ENCODE measurements around the gene ERI2.

The ERI2 gene

DNA sequence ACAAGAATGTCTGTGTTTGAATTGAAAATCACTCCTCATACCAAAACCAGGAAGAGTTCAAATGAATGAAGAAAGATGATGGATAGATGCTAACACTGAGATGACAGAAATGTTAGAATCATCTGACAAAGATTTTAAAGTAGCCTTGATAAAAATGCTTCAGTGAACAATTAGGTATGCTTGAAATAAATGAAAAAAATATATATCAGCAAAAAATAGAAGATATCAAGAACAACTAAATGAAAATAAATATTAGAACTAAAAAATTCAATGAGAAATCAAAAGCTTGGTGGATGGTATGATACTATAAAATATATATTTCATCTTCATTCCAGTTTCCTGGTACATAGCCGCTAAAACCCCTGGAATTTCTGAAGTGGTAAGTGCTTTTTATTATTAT is 51.0 kb downstream of the ERI2 start:
- TF ChIP-seq, protein P1, sequence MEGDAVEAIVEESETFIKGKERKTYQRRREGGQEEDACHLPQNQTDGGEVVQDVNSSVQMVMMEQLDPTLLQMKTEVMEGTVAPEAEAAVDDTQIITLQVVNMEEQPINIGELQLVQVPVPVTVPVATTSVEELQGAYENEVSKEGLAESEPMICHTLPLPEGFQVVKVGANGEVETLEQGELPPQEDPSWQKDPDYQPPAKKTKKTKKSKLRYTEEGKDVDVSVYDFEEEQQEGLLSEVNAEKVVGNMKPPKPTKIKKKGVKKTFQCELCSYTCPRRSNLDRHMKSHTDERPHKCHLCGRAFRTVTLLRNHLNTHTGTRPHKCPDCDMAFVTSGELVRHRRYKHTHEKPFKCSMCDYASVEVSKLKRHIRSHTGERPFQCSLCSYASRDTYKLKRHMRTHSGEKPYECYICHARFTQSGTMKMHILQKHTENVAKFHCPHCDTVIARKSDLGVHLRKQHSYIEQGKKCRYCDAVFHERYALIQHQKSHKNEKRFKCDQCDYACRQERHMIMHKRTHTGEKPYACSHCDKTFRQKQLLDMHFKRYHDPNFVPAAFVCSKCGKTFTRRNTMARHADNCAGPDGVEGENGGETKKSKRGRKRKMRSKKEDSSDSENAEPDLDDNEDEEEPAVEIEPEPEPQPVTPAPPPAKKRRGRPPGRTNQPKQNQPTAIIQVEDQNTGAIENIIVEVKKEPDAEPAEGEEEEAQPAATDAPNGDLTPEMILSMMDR (IDR thresholded peaks at IDR 0.05; ENCODE audit: control extremely low read depth, extremely low read depth, low read depth, missing control alignments) = no peak
- ChIA-PET POLR2A (no interaction called here), CTCF (interaction anchor here (1.4 kb wide), 1 partner anchor 177 kb away, joined by 3 read pairs; no protein-coding TSS in a partner anchor)
- DNase-seq (ENCODE audit: extremely low spot score) = no peak

DNA sequence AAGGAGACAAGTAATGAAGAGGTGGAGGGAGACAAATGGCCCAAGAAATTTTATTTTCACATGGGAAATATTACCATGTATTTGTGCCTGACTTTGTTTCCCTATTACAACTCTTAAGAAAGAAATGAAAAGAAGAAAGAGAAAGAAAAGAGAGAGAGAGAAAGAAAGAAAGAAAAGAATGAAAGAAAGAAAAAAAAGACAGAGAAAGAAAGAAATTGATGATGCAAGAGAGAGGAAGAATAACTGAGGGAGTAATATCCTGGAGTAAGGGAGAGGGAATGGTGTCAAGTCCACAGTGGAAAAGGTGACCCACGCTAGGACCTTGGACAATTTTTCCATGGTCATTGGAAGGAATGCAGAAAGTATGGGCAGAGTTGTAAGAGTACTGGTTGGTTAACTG is 52.5 kb downstream of the ERI2 start:
- POLR2A ChIA-PET = no interaction called here
- TF ChIP-seq, protein P1 (IDR thresholded peaks at IDR 0.05; ENCODE audit: control extremely low read depth, extremely low read depth, low read depth, missing control alignments) = no peak
- DNase-seq (ENCODE audit: extremely low spot score) = no peak
- CTCF ChIA-PET = interaction anchor here (1.4 kb wide), 1 partner anchor 179 kb away, joined by 3 read pairs; no protein-coding TSS in a partner anchor

DNA sequence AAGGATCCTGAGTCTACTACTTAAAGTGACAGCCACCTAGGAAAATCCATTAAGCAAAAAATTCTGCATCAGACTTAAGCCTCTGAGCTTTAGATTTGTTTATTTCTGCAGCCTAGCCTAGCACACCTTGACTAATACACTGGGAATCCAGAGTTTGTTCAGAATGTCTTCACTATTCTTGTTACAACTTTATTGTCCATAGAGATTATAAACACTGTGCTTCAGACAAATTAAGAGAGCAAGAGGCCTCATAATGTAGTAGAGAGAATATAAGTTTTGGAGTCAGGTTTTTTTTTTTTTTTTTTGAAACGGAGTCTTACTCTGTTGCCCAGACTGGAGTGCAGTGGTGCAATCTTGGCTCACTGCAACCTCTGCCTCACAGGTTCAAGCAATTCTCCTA is 55.7 kb downstream of the ERI2 start:
- TF ChIP-seq, protein P1 (IDR thresholded peaks at IDR 0.05; ENCODE audit: control extremely low read depth, extremely low read depth, low read depth, missing control alignments) = no peak
- ChIA-PET POLR2A (no interaction called here), CTCF (no interaction called here)
- DNase-seq (ENCODE audit: extremely low spot score) = no peak

DNA sequence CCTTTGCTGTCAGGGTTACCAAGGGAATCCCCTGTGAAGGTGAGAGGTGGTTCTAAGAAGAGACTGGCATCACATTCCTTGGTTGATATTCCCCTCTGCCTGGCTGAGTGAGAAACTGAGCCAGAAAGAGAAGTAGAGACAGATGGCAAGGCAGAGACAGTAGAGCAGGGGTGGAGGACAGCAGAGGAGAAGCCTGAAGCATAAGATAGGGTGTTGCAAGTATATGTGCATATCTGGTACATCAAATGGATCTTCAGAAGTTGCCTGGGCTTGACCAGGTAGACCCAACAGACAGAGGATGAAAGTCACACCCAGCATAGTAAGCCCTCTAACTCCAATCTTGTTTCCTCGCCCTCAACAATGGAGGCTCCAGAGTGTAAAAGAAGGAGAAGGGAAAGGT is 56.8 kb downstream of the ERI2 start:
- TF ChIP-seq, protein P1 (IDR thresholded peaks at IDR 0.05; ENCODE audit: control extremely low read depth, extremely low read depth, low read depth, missing control alignments) = no peak
- DNase-seq (ENCODE audit: extremely low spot score) = no peak
- POLR2A ChIA-PET = no interaction called here
- CTCF ChIA-PET = no interaction called here

GRCh38 chr16:20747030-20747816 is 59.0 kb downstream of the ERI2 start:
- no peak for DNase-seq (ENCODE audit: extremely low spot score)

GRCh38 chr16:20746461-20746860 is 59.8 kb downstream of the ERI2 start:
- CTCF ChIA-PET = no interaction called here
- POLR2A ChIA-PET = no interaction called here
- DNase-seq (ENCODE audit: extremely low spot score) = no peak
- TF ChIP-seq, protein P1 (IDR thresholded peaks at IDR 0.05; ENCODE audit: control extremely low read depth, extremely low read depth, low read depth, missing control alignments) = no peak

More at GRCh38 chr16:20747030-20747816, 59.0 kb downstream of the ERI2 start:
- CTCF ChIA-PET = no interaction called here
- POLR2A ChIA-PET = no interaction called here
- TF ChIP-seq, protein P1 (IDR thresholded peaks at IDR 0.05; ENCODE audit: control extremely low read depth, extremely low read depth, low read depth, missing control alignments) = no peak

Measured in GM10248 (cell line).